ENCODE results near the gene LAMA5. TPM values are rescaled to one million over a fixed set of nuclear protein-coding genes. Genes with fewer than 3 reads are reported as not detected.

The LAMA5 gene
- total RNA-seq, 2 donors from 2014 or later, result 315 to 369 TPM

- peaks cover 6% of the 10 kb centered on the region for H3K4me1 Mint-ChIP-seq
- no peak overlapping the region for H3K4me3 Mint-ChIP-seq
- H3K36me3 Mint-ChIP-seq (ENCODE audit: low read depth), result peaks cover 8% of the 10 kb centered on the region
- Histone ChIP-seq H3K36me3 (ENCODE audit: control insufficient read depth, insufficient read depth, low read length) (no peaks in the 10 kb centered on the region), H3K9me3 (ENCODE audit: control insufficient read depth, low read length) (no peaks in the 10 kb centered on the region), H3K27me3 (ENCODE audit: control insufficient read depth, insufficient read depth, low read length, poor library complexity, severe bottlenecking) (no peaks in the 10 kb centered on the region), H3K27ac (ENCODE audit: low read depth, low read length) (no peak overlapping the region), H3K9ac (ENCODE audit: extremely low read depth, low read length, poor library complexity, severe bottlenecking) (no peak overlapping the region), H3K4me3 (ENCODE audit: low read length) (no peak overlapping the region), H3K4me1 (ENCODE audit: control insufficient read depth, insufficient read depth, low read length) (peaks cover 4% of the 10 kb centered on the region)
- DNase-seq, result no peak
- WGBS, 2 experiments (ENCODE audit: insufficient coverage in 1 of 2, insufficient read length in 1 of 2), result 93 to 95% methylated on average over 6 to 23 of the region's 23 CpGs
- no peaks in the 10 kb centered on the region for H3K27me3 Mint-ChIP-seq (ENCODE audit: insufficient read depth)
- H3K9me3 Mint-ChIP-seq, result no peaks in the 10 kb centered on the region
- no peak for TF ChIP-seq CTCF (conservative IDR thresholded peaks at IDR 0.05)
- H3K27ac Mint-ChIP-seq, result no peak overlapping the region
These were observed 35.5 kb upstream of the LAMA5 start for GRCh38 chr20:62402456-62403150.

DNA sequence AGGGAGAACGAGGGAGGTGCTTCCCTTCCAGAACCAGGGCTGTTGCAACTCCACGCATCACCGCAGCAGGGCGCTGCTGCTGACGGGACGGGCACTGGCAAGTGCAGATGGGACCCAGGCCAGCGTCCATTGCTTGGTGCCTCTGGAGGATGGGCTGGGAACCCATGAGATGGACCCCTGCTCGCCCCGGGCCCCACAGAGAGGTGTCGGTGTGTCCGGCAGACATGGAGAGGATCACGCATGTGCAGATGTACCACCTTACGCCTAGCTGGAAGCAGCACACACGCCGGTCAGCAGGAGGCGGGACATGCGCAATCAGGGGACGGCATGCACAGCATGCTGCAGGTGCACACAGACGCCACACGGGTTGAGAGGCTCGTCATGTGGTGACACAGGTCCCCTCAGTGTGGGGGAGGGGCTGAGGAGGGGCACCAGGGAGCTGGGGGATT lies 34.2 kb upstream of the LAMA5 start:
- H3K36me3 ChIP-seq (ENCODE audit: control insufficient read depth, insufficient read depth, low read length), result no peaks in the 10 kb centered on the region
- TF ChIP-seq CTCF (conservative IDR thresholded peaks at IDR 0.05), result peak; percentile 71
- no peak overlapping the region for H3K4me3 ChIP-seq (ENCODE audit: low read length)
- DNase-seq, result peak; percentile 93
- 85 to 90% methylated on average over 17 to 21 of the region's 21 CpGs for WGBS, 2 experiments (ENCODE audit: insufficient coverage in 1 of 2, insufficient read length in 1 of 2)
- H3K27ac ChIP-seq (ENCODE audit: low read depth, low read length), result no peak overlapping the region
- Mint-ChIP-seq H3K27me3 (ENCODE audit: insufficient read depth) (no peaks in the 10 kb centered on the region), H3K27ac (no peak overlapping the region), H3K9me3 (no peaks in the 10 kb centered on the region), H3K4me3 (no peak overlapping the region), H3K36me3 (ENCODE audit: low read depth) (peaks cover 9% of the 10 kb centered on the region), H3K4me1 (peaks cover 6% of the 10 kb centered on the region)
- H3K4me1 ChIP-seq (ENCODE audit: control insufficient read depth, insufficient read depth, low read length), result peaks cover 4% of the 10 kb centered on the region
- no peaks in the 10 kb centered on the region for H3K9me3 ChIP-seq (ENCODE audit: control insufficient read depth, low read length)
- H3K9ac ChIP-seq (ENCODE audit: extremely low read depth, low read length, poor library complexity, severe bottlenecking), result no peak overlapping the region
- no peaks in the 10 kb centered on the region for H3K27me3 ChIP-seq (ENCODE audit: control insufficient read depth, insufficient read depth, low read length, poor library complexity, severe bottlenecking)

DNA sequence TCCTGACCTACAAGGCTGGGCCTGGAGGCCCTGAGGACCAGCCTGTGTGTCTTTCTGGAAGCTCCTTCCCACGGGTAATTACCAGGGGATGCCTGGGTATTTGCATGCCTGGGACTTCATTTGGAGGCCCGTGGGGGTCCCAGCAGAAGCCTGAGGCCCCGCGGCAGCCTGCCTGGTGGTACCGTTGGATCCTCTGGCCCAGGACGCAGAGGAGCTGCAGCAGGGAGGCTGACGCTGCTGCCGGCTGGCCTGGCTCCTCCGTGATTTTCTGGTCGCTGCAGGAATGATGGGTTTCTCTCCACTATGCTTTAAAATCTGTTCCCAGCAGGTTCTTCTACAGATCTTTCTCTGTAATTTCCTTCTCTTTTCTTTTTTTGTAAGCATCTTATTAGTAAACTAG lies 33.4 kb upstream of the LAMA5 start:
- Histone ChIP-seq H3K9ac (ENCODE audit: extremely low read depth, low read length, poor library complexity, severe bottlenecking) (no peak overlapping the region), H3K36me3 (ENCODE audit: control insufficient read depth, insufficient read depth, low read length) (no peaks in the 10 kb centered on the region), H3K27ac (ENCODE audit: low read depth, low read length) (no peak overlapping the region), H3K4me3 (ENCODE audit: low read length) (no peak overlapping the region), H3K27me3 (ENCODE audit: control insufficient read depth, insufficient read depth, low read length, poor library complexity, severe bottlenecking) (no peaks in the 10 kb centered on the region), H3K4me1 (ENCODE audit: control insufficient read depth, insufficient read depth, low read length) (no peaks in the 10 kb centered on the region), H3K9me3 (ENCODE audit: control insufficient read depth, low read length) (no peaks in the 10 kb centered on the region)
- Mint-ChIP-seq H3K36me3 (ENCODE audit: low read depth) (peaks cover 9% of the 10 kb centered on the region), H3K9me3 (no peaks in the 10 kb centered on the region), H3K4me1 (no peaks in the 10 kb centered on the region), H3K27me3 (ENCODE audit: insufficient read depth) (no peaks in the 10 kb centered on the region), H3K4me3 (no peak overlapping the region), H3K27ac (no peak overlapping the region)
- no peak for TF ChIP-seq CTCF (conservative IDR thresholded peaks at IDR 0.05)
- 90 to 92% methylated on average over 10 of the region's 10 CpGs for WGBS, 2 experiments (ENCODE audit: insufficient coverage in 1 of 2, insufficient read length in 1 of 2)
- DNase-seq, result no peak

Measured in endodermal cell (in vitro differentiated cells).